Measurements from ENCODE around the gene SLC22A2.

The SLC22A2 gene

DNA sequence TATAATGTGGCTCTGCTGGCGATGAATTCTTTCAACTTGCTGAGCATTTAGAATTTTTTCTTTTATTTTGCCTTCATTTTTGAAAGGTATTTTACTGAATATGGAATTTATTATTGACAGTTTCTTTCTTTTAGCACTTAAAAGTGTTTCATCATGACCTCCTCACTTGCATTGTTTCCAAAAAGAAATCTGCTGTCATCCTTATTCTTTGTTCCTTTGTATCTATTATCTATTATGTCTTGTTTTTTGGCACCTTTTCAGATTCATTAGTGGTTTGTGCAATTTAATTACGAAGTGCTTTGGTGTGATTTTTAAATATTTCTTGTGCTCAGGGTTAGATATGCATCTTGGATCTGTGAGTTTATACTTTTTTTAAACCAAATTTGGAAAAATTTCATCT lies 26.0 kb upstream of the SLC22A2 start:
- TF ChIP-seq, protein P1, sequence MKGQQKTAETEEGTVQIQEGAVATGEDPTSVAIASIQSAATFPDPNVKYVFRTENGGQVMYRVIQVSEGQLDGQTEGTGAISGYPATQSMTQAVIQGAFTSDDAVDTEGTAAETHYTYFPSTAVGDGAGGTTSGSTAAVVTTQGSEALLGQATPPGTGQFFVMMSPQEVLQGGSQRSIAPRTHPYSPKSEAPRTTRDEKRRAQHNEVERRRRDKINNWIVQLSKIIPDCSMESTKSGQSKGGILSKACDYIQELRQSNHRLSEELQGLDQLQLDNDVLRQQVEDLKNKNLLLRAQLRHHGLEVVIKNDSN (IDR thresholded peaks at IDR 0.05), result no peak
- TF ChIP-seq, protein P2, sequence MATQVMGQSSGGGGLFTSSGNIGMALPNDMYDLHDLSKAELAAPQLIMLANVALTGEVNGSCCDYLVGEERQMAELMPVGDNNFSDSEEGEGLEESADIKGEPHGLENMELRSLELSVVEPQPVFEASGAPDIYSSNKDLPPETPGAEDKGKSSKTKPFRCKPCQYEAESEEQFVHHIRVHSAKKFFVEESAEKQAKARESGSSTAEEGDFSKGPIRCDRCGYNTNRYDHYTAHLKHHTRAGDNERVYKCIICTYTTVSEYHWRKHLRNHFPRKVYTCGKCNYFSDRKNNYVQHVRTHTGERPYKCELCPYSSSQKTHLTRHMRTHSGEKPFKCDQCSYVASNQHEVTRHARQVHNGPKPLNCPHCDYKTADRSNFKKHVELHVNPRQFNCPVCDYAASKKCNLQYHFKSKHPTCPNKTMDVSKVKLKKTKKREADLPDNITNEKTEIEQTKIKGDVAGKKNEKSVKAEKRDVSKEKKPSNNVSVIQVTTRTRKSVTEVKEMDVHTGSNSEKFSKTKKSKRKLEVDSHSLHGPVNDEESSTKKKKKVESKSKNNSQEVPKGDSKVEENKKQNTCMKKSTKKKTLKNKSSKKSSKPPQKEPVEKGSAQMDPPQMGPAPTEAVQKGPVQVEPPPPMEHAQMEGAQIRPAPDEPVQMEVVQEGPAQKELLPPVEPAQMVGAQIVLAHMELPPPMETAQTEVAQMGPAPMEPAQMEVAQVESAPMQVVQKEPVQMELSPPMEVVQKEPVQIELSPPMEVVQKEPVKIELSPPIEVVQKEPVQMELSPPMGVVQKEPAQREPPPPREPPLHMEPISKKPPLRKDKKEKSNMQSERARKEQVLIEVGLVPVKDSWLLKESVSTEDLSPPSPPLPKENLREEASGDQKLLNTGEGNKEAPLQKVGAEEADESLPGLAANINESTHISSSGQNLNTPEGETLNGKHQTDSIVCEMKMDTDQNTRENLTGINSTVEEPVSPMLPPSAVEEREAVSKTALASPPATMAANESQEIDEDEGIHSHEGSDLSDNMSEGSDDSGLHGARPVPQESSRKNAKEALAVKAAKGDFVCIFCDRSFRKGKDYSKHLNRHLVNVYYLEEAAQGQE (IDR thresholded peaks at IDR 0.05; ENCODE audit: low read depth), result no peak
- no peak for TF ChIP-seq FOXM1 (IDR thresholded peaks at IDR 0.05; ENCODE audit: borderline replicate concordance, low read depth)
- TF ChIP-seq CREB1 (IDR thresholded peaks at IDR 0.05; ENCODE audit: low read depth), result no peak
- TF ChIP-seq TAF1 (IDR thresholded peaks at IDR 0.05; ENCODE audit: low read depth), result no peak
- no peak for TF ChIP-seq NFIC (IDR thresholded peaks at IDR 0.05)
- no peak for TF ChIP-seq TCF12 (IDR thresholded peaks at IDR 0.05; ENCODE audit: low read depth)
- no peak for TF ChIP-seq CEBPB (IDR thresholded peaks at IDR 0.05)
- TF ChIP-seq EP300 (IDR thresholded peaks at IDR 0.05; ENCODE audit: borderline replicate concordance), result no peak
- no peak for TF ChIP-seq EGR1 (IDR thresholded peaks at IDR 0.05)
- TF ChIP-seq RAD21 (IDR thresholded peaks at IDR 0.05; ENCODE audit: low read depth), result no peak
- no peak for TF ChIP-seq ZBTB7A (IDR thresholded peaks at IDR 0.05; ENCODE audit: low read depth)
- TF ChIP-seq YY1 (IDR thresholded peaks at IDR 0.05; ENCODE audit: low read depth), result no peak

DNA sequence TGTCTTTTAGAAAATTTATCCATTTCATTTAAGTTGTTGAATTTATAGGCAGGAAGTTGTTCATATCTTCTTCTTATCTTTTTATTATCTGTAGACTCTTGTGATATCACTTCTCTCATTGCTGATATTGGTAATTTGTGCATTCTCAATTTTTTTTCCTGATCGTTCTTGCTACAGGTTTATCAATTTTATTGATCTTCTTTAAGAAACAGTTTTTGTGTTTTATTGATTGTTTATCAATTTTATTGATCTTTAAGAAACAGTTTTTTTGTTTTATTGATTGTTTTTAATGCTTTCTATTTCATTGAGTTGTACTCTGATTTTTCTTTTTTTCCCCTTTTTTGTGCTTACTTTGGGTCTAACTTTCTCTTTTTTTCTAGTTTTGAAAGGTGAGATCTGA lies 23.8 kb upstream of the SLC22A2 start:
- TF ChIP-seq, protein P2 (IDR thresholded peaks at IDR 0.05; ENCODE audit: low read depth), result no peak
- no peak for TF ChIP-seq CEBPB (IDR thresholded peaks at IDR 0.05)
- TF ChIP-seq TCF12 (IDR thresholded peaks at IDR 0.05; ENCODE audit: low read depth), result no peak
- no peak for TF ChIP-seq CREB1 (IDR thresholded peaks at IDR 0.05; ENCODE audit: low read depth)
- TF ChIP-seq, protein P1 (IDR thresholded peaks at IDR 0.05), result no peak
- no peak for TF ChIP-seq RAD21 (IDR thresholded peaks at IDR 0.05; ENCODE audit: low read depth)
- TF ChIP-seq ZBTB7A (IDR thresholded peaks at IDR 0.05; ENCODE audit: low read depth), result no peak

DNA sequence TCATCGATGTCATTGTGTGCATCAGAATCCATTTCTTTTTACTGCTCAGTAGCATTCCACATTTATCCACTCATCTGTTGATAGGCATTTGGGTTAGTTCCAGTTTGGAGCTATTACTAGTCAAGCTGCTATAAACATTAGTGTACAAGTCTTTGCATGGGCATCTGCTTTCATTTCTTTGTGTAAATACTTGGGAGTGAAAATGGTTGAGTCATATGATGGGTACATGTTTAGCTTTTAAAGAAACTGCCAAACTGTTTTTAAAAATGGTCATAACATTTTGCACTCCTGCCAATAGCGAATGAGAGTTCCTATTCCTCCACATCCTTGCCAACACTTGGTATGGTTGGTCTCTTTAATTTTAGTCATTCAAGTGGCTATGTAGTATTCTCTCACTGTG lies 21.2 kb upstream of the SLC22A2 start:
- TF ChIP-seq, protein P1 (IDR thresholded peaks at IDR 0.05), result no peak
- TF ChIP-seq NFIC (IDR thresholded peaks at IDR 0.05) (no peak), EP300 (IDR thresholded peaks at IDR 0.05; ENCODE audit: borderline replicate concordance) (no peak), EGR1 (IDR thresholded peaks at IDR 0.05) (no peak), TCF12 (IDR thresholded peaks at IDR 0.05; ENCODE audit: low read depth) (no peak), TEAD4 (IDR thresholded peaks at IDR 0.05) (no peak)

DNA sequence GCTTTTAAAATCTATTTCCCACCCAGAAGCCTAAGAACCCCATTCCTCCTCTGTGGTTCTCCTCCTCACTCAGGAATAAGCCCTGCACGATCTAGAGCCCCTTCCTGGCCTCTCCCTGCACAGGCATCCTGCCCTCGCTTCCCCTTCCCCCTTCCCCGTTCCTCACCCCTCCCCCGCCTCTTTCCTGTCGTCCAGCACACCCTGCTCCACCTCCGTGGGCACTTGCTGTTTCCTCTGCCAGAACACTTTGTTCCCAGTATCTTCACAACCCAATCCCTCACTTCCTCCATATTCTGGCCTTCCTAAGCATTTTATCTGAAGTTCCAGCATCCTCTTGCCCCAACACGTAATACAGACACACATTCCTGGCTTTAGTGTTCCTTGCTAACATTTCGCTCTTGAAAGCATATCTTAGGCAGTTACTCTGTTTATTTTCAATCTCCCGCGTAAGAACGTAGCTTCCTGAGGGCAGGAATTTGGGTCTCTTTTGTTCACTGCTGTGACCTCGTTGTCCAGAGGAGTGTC lies 20.2 kb upstream of the SLC22A2 start:
- no peak for TF ChIP-seq NFIC (IDR thresholded peaks at IDR 0.05)
- TF ChIP-seq, protein P1 (IDR thresholded peaks at IDR 0.05), result no peak
- TF ChIP-seq TAF1 (IDR thresholded peaks at IDR 0.05; ENCODE audit: low read depth), result no peak
- TF ChIP-seq, protein P3, sequence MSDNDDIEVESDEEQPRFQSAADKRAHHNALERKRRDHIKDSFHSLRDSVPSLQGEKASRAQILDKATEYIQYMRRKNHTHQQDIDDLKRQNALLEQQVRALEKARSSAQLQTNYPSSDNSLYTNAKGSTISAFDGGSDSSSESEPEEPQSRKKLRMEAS (IDR thresholded peaks at IDR 0.05), result no peak

DNA sequence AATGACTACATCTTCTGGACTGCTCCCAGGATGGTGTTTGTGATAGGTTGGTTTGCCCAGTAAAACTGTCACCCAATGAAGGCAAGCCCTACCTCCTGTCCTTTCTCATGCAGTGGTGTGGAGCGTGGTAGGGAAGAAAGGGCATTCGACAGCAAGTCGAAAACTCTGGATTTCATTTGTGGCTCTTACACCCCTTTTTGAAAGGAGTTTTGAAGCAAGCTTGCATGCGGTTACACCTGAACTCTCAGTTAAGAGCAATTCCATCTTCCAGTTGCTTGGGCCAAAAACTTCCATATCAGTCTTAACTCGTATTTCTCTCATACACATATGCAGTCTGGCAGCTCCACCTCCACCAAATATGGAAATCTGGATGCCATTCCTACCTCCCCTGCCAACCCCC lies 19.7 kb upstream of the SLC22A2 start:
- TF ChIP-seq CREB1 (IDR thresholded peaks at IDR 0.05; ENCODE audit: low read depth) (no peak), TAF1 (IDR thresholded peaks at IDR 0.05; ENCODE audit: low read depth) (no peak), ZBTB7A (IDR thresholded peaks at IDR 0.05; ENCODE audit: low read depth) (no peak), EGR1 (IDR thresholded peaks at IDR 0.05) (no peak), RAD21 (IDR thresholded peaks at IDR 0.05; ENCODE audit: low read depth) (no peak), TEAD4 (IDR thresholded peaks at IDR 0.05) (no peak), TCF12 (IDR thresholded peaks at IDR 0.05; ENCODE audit: low read depth) (no peak), EP300 (IDR thresholded peaks at IDR 0.05; ENCODE audit: borderline replicate concordance) (no peak), YY1 (IDR thresholded peaks at IDR 0.05; ENCODE audit: low read depth) (no peak), CEBPB (IDR thresholded peaks at IDR 0.05) (no peak), NFIC (IDR thresholded peaks at IDR 0.05) (no peak), FOXM1 (IDR thresholded peaks at IDR 0.05; ENCODE audit: borderline replicate concordance, low read depth) (no peak)
- TF ChIP-seq, protein P3 (IDR thresholded peaks at IDR 0.05), result no peak
- TF ChIP-seq, protein P2 (IDR thresholded peaks at IDR 0.05; ENCODE audit: low read depth), result no peak
- TF ChIP-seq, protein P1 (IDR thresholded peaks at IDR 0.05), result no peak

All from Ishikawa (cell line).